H9 (cell line): ENCODE data around the gene OTX1. TPM values are rescaled to one million over a fixed set of nuclear protein-coding genes. Genes with fewer than 3 reads are reported as not detected.

Experiments used
- DNase-seq: peaks from one replicate; pipeline ENCODE4 v3.0.0-alpha.2; 2017
- H2AFZ ChIP-seq: one replicate; pipeline ENCODE4 v1.6.1; 2013; ENCODE audit warnings: mild to moderate bottlenecking, low read length, control low read depth, moderate library complexity
- H2AK5ac ChIP-seq: 2 replicates; pipeline ENCODE4 v1.6.1; 2013; ENCODE audit warnings: low read length, control low read depth, mixed read lengths; ENCODE audit not compliant: insufficient read length
- H2BK120ac ChIP-seq: one replicate; pipeline ENCODE4 v1.6.1; 2013; ENCODE audit warnings: low read depth, mild to moderate bottlenecking, low read length, control low read depth, inconsistent platforms; ENCODE audit not compliant: poor library complexity, severe bottlenecking
- H2BK12ac ChIP-seq: 2 replicates; pipeline ENCODE4 v1.6.1; 2013; ENCODE audit warnings: low read length, control low read depth, mixed read lengths, low read depth; ENCODE audit not compliant: insufficient read length
- H2BK15ac ChIP-seq: 2 replicates; pipeline ENCODE4 v1.6.1; 2013; ENCODE audit warnings: low read depth, low read length, control low read depth
- H2BK20ac ChIP-seq: one replicate; pipeline ENCODE4 v1.6.1; 2013; ENCODE audit warnings: low read depth, mild to moderate bottlenecking, low read length, control low read depth, inconsistent platforms; ENCODE audit not compliant: poor library complexity, severe bottlenecking
- H2BK5ac ChIP-seq: 2 replicates; pipeline ENCODE4 v1.6.1; 2013; ENCODE audit warnings: low read length, control low read depth, mixed read lengths; ENCODE audit not compliant: insufficient read length
- H3K14ac ChIP-seq: 2 replicates; pipeline ENCODE4 v1.6.1; 2013; ENCODE audit warnings: low read length, control low read depth; ENCODE audit not compliant: insufficient read depth
- H3K18ac ChIP-seq: 2 replicates; pipeline ENCODE4 v1.6.1; 2013; ENCODE audit warnings: low read depth, mild to moderate bottlenecking, mixed read lengths, low read length, control low read depth; ENCODE audit not compliant: insufficient read length
- H3K23ac ChIP-seq: 2 replicates; pipeline ENCODE4 v1.6.1; 2013; ENCODE audit warnings: low read length, control low read depth, mixed read lengths, low read depth; ENCODE audit not compliant: insufficient read length
- H3K23me2 ChIP-seq: 2 replicates; pipeline ENCODE4 v1.6.1; 2013; ENCODE audit warnings: low read depth, mild to moderate bottlenecking, mixed read lengths, low read length, control low read depth; ENCODE audit not compliant: insufficient read length, poor library complexity, severe bottlenecking
- H3K27ac ChIP-seq: 2 replicates; pipeline ENCODE4 v1.5.1; 2013; ENCODE audit warnings: low read length, control low read depth, mixed read lengths, low read depth; ENCODE audit not compliant: insufficient read length
- H3K27me3 ChIP-seq: 2 replicates; pipeline ENCODE4 v1.6.1; 2013; ENCODE audit warnings: low read length, control low read depth, inconsistent platforms; ENCODE audit not compliant: insufficient read depth
- H3K4ac ChIP-seq: 2 replicates; pipeline ENCODE4 v1.6.1; 2013; ENCODE audit warnings: low read depth, mild to moderate bottlenecking, control low read depth, inconsistent platforms, low read length, moderate library complexity
- H3K4me1 ChIP-seq: 2 replicates; pipeline ENCODE4 v1.6.1; 2013; ENCODE audit warnings: low read length, control low read depth, inconsistent platforms; ENCODE audit not compliant: insufficient read depth
- H3K4me2 ChIP-seq: 2 replicates; pipeline ENCODE4 v1.6.1; 2013; ENCODE audit warnings: low read length, control low read depth, mixed read lengths; ENCODE audit not compliant: insufficient read length, insufficient read depth
- H3K56ac ChIP-seq: 2 replicates; pipeline ENCODE4 v1.6.1; 2013; ENCODE audit warnings: low read depth, mild to moderate bottlenecking, mixed read lengths, low read length, control low read depth; ENCODE audit not compliant: insufficient read length
- H3K79me1 ChIP-seq: 2 replicates; pipeline ENCODE4 v1.6.1; 2013; ENCODE audit warnings: low read depth, mild to moderate bottlenecking, moderate library complexity, low read length, control low read depth, inconsistent platforms; ENCODE audit not compliant: insufficient read depth, poor library complexity, severe bottlenecking
- H3K79me2 ChIP-seq: 2 replicates; pipeline ENCODE4 v1.6.1; 2013; ENCODE audit warnings: low read length, control low read depth, inconsistent platforms; ENCODE audit not compliant: insufficient read depth
- H3K9ac ChIP-seq: 2 replicates; pipeline ENCODE4 v1.6.1; 2013; ENCODE audit warnings: low read length, control low read depth, mixed read lengths; ENCODE audit not compliant: insufficient read length; ENCODE audit errors: extremely low read depth
- H3K9me3 ChIP-seq: one replicate; pipeline ENCODE4 v1.6.1; 2013; ENCODE audit warnings: low read depth, low read length, inconsistent platforms; ENCODE audit not compliant: control insufficient read depth
- H3T11ph ChIP-seq: one replicate; pipeline ENCODE4 v1.6.1; 2013; ENCODE audit warnings: mild to moderate bottlenecking, low read length, control low read depth, inconsistent platforms
- H4K20me1 ChIP-seq: one replicate; pipeline ENCODE4 v1.6.1; 2013; ENCODE audit not compliant: control insufficient read depth, insufficient read length, insufficient read depth
- H4K5ac ChIP-seq: 2 replicates; pipeline ENCODE4 v1.6.1; 2013; ENCODE audit warnings: low read depth, mild to moderate bottlenecking, mixed read lengths, low read length, control low read depth; ENCODE audit not compliant: insufficient read length
- H4K8ac ChIP-seq: replicated peaks from 2 replicates; pipeline ENCODE4 v1.6.1; 2013; ENCODE audit warnings: low read length, control low read depth, mixed read lengths, low read depth; ENCODE audit not compliant: insufficient read length
- H4K91ac ChIP-seq: 2 replicates; pipeline ENCODE4 v1.6.1; 2013; ENCODE audit warnings: low read depth, mild to moderate bottlenecking, moderate library complexity, mixed read lengths, low read length, control low read depth; ENCODE audit not compliant: insufficient read length
- H3K27ac Mint-ChIP-seq, 3 experiments: 2 replicates in 2 of 3; 3 replicates in 1 of 3; pipeline ENCODE4 v1.8.0; 2020 to 2021; ENCODE audit warnings: mixed read lengths in 3 of 3, mild to moderate bottlenecking in 1 of 3, moderate library complexity in 1 of 3
- H3K27me3 Mint-ChIP-seq: 2 replicates; pipeline ENCODE4 v1.8.0; 2021; ENCODE audit warnings: low read depth, mild to moderate bottlenecking, moderate library complexity, mixed read lengths
- H3K36me3 Mint-ChIP-seq, 3 experiments: 2 replicates in 2 of 3; 3 replicates in 1 of 3; pipeline ENCODE4 v1.8.0; 2020 to 2021; ENCODE audit warnings: low read depth in 3 of 3, mixed read lengths in 3 of 3; ENCODE audit not compliant: insufficient read depth in 1 of 3
- H3K4me1 Mint-ChIP-seq, 2 experiments: 2 replicates each; pipeline ENCODE4 v1.8.0; 2020; ENCODE audit warnings: mixed read lengths in 2 of 2
- H3K4me3 Mint-ChIP-seq, 2 experiments: 2 replicates in 1 of 2; 3 replicates in 1 of 2; pipeline ENCODE4 v1.8.0; 2020 to 2021; ENCODE audit warnings: mild to moderate bottlenecking in 2 of 2, mixed read lengths in 2 of 2, moderate library complexity in 1 of 2
- H3K9me3 Mint-ChIP-seq, 2 experiments: 2 replicates in 1 of 2; 3 replicates in 1 of 2; pipeline ENCODE4 v1.8.0; 2020; ENCODE audit warnings: mild to moderate bottlenecking in 2 of 2, mixed read lengths in 2 of 2, moderate library complexity in 1 of 2
- WGBS: extraction: QIAGEN DNeasy Blood & Tissue Kit; methylation state at CpG from one replicate; pipeline ENCODE4 v1.1.7; 2013; ENCODE audit warnings: missing lambda C conversion rate, low lambda C conversion rate, mixed read lengths; ENCODE audit not compliant: insufficient read length; ENCODE audit errors: extremely low coverage; 5-methylcytosine and 5-hydroxymethylcytosine counted together
- total RNA-seq: library from RNA; stranded (reverse); gene quantifications from 2 replicates; pipeline ENCODE4 v1.2.1, GENCODE V29; 2021
- TF ChIP-seq, protein P1 (sequence below): fragments of 200-600 bp; sonication (generic); conservative IDR thresholded peaks from 3 replicates; pipeline ENCODE4 v1.8.0; 2021; ENCODE audit warnings: antibody characterized with exemption, mild to moderate bottlenecking

The OTX1 gene
- total RNA-seq, 1 experiment from 2014 or later = 0.13 TPM

- H3K9me3 ChIP-seq = no peaks in the 10 kb centered on the region
- no peak for DNase-seq
- H3K27ac ChIP-seq = no peak overlapping the region
- H3K14ac ChIP-seq = no peak overlapping the region
- H3K18ac ChIP-seq = no peak overlapping the region
- no peak overlapping the region for H2BK20ac ChIP-seq
- H3K79me1 ChIP-seq = no peaks in the 10 kb centered on the region
- H2BK120ac ChIP-seq = no peak overlapping the region
- H3K4ac ChIP-seq = no peak overlapping the region
- H3K23ac ChIP-seq = no peak overlapping the region
- no peak overlapping the region for H4K8ac ChIP-seq
- no peak overlapping the region for H3K9ac ChIP-seq
- H3K4me2 ChIP-seq = no peak overlapping the region
- H3K23me2 ChIP-seq = no peaks in the 10 kb centered on the region
- no peaks in the 10 kb centered on the region; the same call in 1 of the 2 replicates for H3K4me1 ChIP-seq
- H2BK15ac ChIP-seq = no peak overlapping the region
- no peaks in the 10 kb centered on the region for H3K79me2 ChIP-seq
- no peak overlapping the region; a peak in 1 of 7 replicates for H3K27ac Mint-ChIP-seq
- no peak overlapping the region for H4K91ac ChIP-seq
- no peak overlapping the region for H3T11ph ChIP-seq
- H3K27me3 Mint-ChIP-seq = no peaks in the 10 kb centered on the region
- no CpG with 5 or more reads among the region's 1 CpG for WGBS
- H2AK5ac ChIP-seq = no peak overlapping the region
- H3K4me3 Mint-ChIP-seq = no peak overlapping the region
- no peak overlapping the region for H2BK12ac ChIP-seq
- H3K36me3 Mint-ChIP-seq = no peaks in the 10 kb centered on the region; a peak in 1 of 7 replicates
- no peaks in the 10 kb centered on the region for H3K9me3 Mint-ChIP-seq
- no peak overlapping the region for H3K56ac ChIP-seq
- H4K5ac ChIP-seq = no peak overlapping the region
- no peak overlapping the region for H2BK5ac ChIP-seq
- H2AFZ ChIP-seq = no peak overlapping the region
- peaks cover 33 to 45% of the 10 kb centered on the region in 2 experiments for H3K4me1 Mint-ChIP-seq
- TF ChIP-seq, protein P1, sequence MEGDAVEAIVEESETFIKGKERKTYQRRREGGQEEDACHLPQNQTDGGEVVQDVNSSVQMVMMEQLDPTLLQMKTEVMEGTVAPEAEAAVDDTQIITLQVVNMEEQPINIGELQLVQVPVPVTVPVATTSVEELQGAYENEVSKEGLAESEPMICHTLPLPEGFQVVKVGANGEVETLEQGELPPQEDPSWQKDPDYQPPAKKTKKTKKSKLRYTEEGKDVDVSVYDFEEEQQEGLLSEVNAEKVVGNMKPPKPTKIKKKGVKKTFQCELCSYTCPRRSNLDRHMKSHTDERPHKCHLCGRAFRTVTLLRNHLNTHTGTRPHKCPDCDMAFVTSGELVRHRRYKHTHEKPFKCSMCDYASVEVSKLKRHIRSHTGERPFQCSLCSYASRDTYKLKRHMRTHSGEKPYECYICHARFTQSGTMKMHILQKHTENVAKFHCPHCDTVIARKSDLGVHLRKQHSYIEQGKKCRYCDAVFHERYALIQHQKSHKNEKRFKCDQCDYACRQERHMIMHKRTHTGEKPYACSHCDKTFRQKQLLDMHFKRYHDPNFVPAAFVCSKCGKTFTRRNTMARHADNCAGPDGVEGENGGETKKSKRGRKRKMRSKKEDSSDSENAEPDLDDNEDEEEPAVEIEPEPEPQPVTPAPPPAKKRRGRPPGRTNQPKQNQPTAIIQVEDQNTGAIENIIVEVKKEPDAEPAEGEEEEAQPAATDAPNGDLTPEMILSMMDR = no peak
- H4K20me1 ChIP-seq = no peaks in the 10 kb centered on the region
- no peaks in the 10 kb centered on the region for H3K27me3 ChIP-seq
These were observed 38.1 kb upstream of the OTX1 start for GRCh38 chr2:63012541-63012940.
